ENCODE results near the gene PCBD1. TPM values are rescaled to one million over a fixed set of nuclear protein-coding genes. Genes with fewer than 3 reads are reported as not detected.

PCBD1 gene
- total and polyA plus RNA-seq, 2 experiments from 2014 or later = 33.3 to 78.5 TPM

DNA sequence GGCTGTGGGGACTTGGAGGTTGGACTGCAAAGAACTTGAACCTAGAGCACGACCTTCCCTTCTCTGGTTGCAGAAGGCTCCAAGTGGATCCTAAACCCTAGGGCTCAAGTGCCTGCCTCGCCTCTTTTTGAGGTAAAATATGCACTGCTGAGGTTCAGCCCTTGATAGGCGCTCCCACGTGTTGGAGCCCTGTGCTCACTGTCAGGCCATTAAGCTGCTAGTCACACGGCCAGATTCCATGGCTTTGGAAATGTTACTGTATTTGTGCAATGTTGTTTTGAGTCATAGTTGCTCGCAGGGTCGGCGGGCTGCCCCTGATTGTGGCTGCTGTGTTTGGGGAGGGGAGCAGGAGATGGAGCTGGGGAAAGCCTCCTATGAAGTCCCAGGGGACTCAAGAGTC, 39.8 kb upstream of the PCBD1 start (continued):
- TF ChIP-seq REST (IDR thresholded peaks at IDR 0.05; ENCODE audit: unreplicated experiment) (no peak), STAT1 (IDR thresholded peaks at IDR 0.05; ENCODE audit: unreplicated experiment) (no peak)

GRCh38 chr10:70927189-70927943, 39.0 kb upstream of the PCBD1 start:
- H3F3A ChIP-seq (replicated peaks; ENCODE audit: low read depth) = no peaks in the 10 kb centered on the region
- H3K9me2 ChIP-seq (ENCODE audit: insufficient read depth) = no peaks in the 10 kb centered on the region
- TF ChIP-seq EZH2phosphoT487 (IDR thresholded peaks at IDR 0.05; ENCODE audit: unreplicated experiment) (no peak), NANOG (IDR thresholded peaks at IDR 0.05; ENCODE audit: borderline replicate concordance) (no peak), CTCF (conservative IDR thresholded peaks at IDR 0.05; ENCODE audit: low read depth in 2 of 2) (no peak), JUNB (IDR thresholded peaks at IDR 0.05; ENCODE audit: unreplicated experiment) (no peak)
- no peak overlapping the region for H3K27ac ChIP-seq (ENCODE audit: low read depth)
- Mint-ChIP-seq H3K27ac (no peak overlapping the region), H3K9me3 (no peaks in the 10 kb centered on the region), H3K4me1 (no peaks in the 10 kb centered on the region; the same call in 1 of the 3 replicates), H3K27me3 (ENCODE audit: insufficient read depth, low read depth, poor library complexity) (peaks cover 10% of the 10 kb centered on the region), H3K36me3 (ENCODE audit: low read depth) (no peaks in the 10 kb centered on the region), H3K4me3 (no peak overlapping the region)
- no peak overlapping the region for H3K4me3 ChIP-seq
- no peaks in the 10 kb centered on the region for H3K27me3 ChIP-seq (ENCODE audit: insufficient read depth)
- DNase-seq (ENCODE audit: low spot score) = no peak
- no peak for ATAC-seq
- no peaks in the 10 kb centered on the region for H3K79me2 ChIP-seq (replicated peaks; ENCODE audit: insufficient read depth)
- H4K20me1 ChIP-seq (replicated peaks; ENCODE audit: insufficient read depth) = no peaks in the 10 kb centered on the region
- H3K4me2 ChIP-seq = no peak overlapping the region
- H3K36me3 ChIP-seq (ENCODE audit: insufficient read depth) = no peaks in the 10 kb centered on the region
- H3K4me1 ChIP-seq (ENCODE audit: insufficient read depth) = no peaks in the 10 kb centered on the region
- H2AFZ ChIP-seq = no peak overlapping the region

All from GM23338 (cell line).